ENCODE results near the gene LRP1B.

DNA sequence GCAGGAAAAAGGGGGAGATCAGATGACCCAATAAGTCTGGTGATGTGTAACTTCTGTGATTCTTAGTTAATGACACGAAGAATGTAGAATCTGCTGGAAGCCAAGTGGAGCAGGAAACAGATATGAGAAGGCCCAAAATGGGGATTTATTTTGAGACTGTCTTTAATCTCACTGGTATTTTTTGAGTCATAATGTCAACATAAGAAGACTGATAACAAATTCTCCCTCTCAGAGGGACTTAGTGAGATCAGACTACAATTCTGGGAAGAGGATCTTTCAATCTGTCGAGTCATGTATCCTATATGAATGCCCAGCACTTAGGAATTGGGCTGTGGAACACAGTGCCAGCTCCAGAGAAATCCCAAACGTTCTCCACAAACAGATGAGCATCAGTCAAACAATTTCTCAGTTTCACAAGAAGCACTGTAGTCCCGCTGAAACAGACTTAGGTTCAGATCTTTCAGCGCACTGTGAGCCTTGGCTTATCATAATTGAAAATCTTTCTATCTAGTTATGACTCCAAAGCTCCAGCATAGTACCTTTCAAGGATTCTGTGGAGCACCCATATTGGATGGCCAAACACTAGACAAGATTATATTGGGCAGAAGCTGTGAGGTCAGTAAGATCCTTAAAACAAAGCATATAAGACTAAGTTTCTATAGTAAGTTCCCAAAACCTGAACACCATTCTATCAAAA lies 738.2 kb downstream of the LRP1B start:
- no peak for TF ChIP-seq YY1 (IDR thresholded peaks at IDR 0.05)
- no peak for TF ChIP-seq CTCF (IDR thresholded peaks at IDR 0.05; ENCODE audit: low read depth, low read length, missing input control)
